8988T (cell line): ENCODE measurements around the gene PNMA8B.

Experiments
- DNase-seq: peaks from one replicate; pipeline ENCODE4 v3.0.0; 2011

Gene PNMA8B

GRCh38 chr19:46486358-46486757 lies 9.3 kb downstream of the PNMA8B start:
- DNase-seq: no peak

DNA sequence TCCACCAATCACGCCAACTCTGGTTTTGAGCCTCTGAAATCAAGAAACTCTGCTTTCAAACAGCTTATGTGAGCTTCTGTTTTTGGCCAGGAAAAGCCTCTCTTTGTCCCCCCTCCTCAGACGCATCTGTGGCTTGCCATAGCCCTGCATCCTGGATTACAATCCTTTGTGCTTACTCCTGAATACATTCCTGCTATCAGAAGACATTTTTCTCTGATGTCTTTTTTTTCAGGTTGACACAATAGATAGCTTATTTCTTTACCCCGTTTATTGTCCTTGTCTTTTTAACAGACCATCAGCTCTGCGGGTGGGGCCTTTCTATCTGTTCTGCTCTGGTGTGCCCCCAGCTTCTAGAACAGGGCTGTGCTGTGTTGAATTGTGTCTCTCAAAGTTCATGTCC lies 11.0 kb downstream of the PNMA8B start:
- no peak for DNase-seq

- DNase-seq: no peak
These were observed 13.0 kb downstream of the PNMA8B start for GRCh38 chr19:46482631-46483030.

- DNase-seq: no peak
These were observed 13.7 kb downstream of the PNMA8B start for GRCh38 chr19:46481947-46482346.

DNA sequence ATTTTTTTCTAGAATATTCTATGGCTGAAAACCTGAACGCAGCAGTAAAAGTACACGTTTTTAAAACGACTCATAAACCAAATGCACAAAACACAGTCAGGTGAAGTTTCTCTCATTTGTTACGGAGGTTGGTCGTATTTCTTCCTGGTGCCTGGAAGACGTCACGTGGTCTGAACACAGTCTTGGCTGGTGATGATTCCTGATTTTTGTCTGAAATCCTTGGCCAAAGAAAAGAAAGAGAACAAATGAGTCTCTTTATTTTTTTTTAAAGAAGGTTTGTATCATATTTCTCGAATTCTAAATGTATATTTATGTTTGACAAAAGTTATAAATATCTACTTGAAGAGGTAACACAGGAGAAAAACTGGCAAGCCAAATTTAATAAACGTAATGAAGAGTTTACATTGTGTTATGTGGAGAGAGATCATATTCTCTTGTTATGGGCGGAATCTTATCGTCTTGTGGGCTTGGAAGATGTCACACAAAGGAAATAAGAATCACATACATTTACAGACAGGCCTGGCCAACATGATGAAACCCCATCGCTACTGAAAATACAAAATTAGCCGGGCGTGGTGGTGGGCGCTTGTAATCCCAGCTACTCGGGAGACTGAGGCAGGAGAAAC lies 14.3 kb downstream of the PNMA8B start:
- no peak for DNase-seq

DNA sequence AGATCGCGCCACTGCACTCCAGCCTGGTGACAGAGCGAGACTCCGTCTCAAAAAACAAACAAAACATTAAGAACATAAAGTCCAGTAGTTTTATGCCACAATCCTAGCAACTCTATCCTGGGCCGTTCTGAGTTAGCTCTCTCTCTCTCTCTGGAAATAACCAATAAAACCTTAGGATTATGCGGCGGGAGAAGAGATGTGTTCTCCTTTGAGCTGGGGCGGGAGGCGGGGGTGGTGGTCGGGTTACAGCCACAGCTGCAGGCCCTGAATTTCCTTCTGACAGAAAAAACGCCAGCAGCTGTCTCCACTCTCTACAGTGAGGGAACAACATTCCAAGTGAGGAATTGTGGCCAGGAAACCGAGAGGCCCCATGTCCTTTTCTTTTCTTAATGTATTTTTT lies 15.3 kb downstream of the PNMA8B start:
- no peak for DNase-seq

DNA sequence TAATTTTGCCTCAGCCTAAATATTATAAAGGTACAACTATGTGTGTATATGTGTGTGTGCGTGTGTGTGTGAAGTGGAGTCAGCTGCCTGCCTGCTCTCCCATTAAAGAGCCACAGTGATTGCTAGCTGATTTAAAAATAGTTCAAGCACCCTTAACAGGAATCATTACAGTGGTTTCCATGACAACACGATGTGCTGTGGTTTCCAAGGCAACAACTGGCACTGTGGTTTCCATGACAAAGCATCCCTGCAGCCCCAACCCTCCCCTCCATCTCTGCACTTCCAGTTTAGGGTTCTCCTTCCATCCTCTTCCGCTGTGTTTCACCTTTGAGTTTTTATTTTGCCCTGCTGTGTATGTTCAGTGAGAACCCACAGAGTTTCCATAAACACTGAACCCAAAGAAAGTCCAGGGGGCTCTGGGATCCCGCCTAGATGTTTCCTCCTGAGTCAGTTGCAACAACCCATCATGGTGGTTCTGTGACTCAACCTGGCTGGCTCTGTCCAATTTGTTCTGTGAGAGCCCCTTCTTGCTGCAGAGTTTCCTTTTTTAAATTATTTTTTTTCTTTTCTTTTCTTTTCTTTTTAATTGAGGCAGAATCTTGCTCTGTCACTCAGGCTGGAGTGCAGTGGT lies 17.2 kb downstream of the PNMA8B start:
- no peak for DNase-seq

- DNase-seq: no peak
These were observed 19.7 kb downstream of the PNMA8B start for GRCh38 chr19:46475986-46476385.

- DNase-seq: no peak
These were observed 21.5 kb downstream of the PNMA8B start for GRCh38 chr19:46474211-46474610.

GRCh38 chr19:46472592-46472991 lies 23.1 kb downstream of the PNMA8B start:
- DNase-seq: no peak

- no peak for DNase-seq
These were observed 23.7 kb downstream of the PNMA8B start for GRCh38 chr19:46471811-46472543.

GRCh38 chr19:46471116-46471733 lies 24.4 kb downstream of the PNMA8B start, which contains the start of gene PNMA8A:
Gene PNMA8A (minus strand): TSS chr19:46471563. CDS start chr19:46471035, 528 bp downstream.
- no peak for DNase-seq

DNA sequence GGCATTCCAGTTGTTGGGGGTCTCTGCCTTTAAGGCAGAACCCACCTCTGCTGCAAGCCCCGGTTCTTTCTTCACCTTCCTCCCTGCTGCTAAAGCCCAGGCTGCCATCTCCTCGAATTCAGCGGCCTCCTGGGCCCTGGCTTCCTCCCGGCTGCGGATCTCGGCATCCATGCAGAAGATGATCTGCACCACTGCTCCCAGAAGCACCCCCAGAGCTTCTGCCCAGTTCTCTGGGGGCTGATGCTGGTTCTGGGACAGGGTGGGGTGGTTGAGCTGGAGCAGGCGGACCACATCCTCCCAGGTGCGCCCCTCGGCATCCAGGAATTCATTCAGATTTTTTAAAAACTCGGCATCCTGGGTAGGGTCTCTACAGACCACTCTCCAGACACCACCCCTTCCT lies 25.3 kb downstream of the PNMA8B start:
- no peak for DNase-seq

DNA sequence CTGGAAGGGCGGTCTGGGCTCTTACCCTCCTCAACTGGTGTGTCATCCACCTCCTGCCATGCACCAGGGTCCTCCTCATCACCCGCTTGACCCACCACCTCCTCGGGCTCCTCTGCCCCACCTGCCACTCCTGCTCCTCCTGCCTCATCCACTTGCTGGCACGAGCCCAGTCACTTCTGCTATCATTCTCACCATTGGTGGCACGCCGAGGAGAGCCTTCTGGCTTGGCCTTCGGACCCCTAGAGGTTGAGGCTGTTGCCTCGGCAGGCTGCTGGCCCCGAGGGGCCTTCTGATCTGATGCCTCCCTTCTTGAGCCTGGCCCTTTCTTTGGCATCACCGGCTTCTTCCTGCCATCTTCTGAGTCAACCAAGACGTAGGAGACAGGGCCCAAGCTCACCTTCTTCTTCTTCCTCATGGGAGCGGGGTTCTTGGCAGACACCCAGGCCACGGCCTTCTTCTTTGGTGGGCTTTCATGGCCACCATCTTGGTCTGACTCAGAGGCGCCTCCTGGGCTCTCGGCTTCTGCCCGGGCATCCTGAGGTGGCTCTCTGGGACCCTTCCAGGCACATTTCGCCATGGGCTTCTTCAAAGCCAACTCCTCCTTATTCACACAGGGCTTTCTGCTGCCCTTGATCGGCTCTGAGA lies 26.0 kb downstream of the PNMA8B start:
- no peak for DNase-seq

GRCh38 chr19:46466536-46467196 lies 29.0 kb downstream of the PNMA8B start:
- no peak for DNase-seq

GRCh38 chr19:46463516-46463915 lies 32.2 kb downstream of the PNMA8B start:
- no peak for DNase-seq

- no peak for DNase-seq
These were observed 34.1 kb downstream of the PNMA8B start for GRCh38 chr19:46461537-46461936.

GRCh38 chr19:46460981-46461380 lies 34.7 kb downstream of the PNMA8B start:
- no peak for DNase-seq

DNA sequence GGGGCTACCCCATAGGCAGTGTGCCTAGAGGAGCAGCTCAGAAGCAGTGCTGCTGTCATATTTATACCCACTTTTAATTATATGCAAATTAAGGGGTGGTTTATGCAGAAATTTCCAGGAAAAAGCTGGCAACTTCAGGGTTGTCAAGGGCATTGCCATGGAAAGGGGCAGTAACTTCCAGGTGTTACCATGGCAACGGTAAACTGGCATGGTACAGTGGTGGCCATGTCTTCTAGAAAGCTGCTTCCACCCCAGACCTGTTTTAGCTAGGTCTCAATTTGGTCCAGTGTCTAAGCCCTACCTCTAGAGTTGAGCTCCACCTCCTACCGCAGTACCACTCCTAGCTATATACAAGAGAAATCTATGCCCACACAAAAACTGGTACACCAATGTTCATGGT lies 35.6 kb downstream of the PNMA8B start:
- DNase-seq: no peak

- no peak for DNase-seq
These were observed 38.7 kb downstream of the PNMA8B start for GRCh38 chr19:46456930-46457329.

DNA sequence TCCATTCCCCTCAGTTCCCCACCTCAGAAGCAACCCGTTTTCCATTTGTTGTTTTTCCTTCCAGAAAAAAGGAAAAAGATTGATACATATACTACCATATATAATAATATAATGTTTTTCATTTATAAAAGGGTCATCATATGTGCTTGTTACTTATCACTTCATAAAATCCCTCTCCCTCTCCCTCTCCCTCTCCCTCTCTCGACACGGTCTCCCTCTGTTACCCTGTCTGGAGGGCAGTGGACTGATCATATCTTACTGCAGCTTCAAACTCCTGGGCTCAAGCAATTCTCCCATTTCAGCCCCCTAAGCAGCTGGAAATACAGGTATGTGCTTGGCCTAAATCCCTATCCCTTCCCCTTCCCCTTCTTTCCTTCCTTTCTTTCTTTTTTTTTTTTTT lies 41.4 kb downstream of the PNMA8B start:
- DNase-seq: no peak

DNA sequence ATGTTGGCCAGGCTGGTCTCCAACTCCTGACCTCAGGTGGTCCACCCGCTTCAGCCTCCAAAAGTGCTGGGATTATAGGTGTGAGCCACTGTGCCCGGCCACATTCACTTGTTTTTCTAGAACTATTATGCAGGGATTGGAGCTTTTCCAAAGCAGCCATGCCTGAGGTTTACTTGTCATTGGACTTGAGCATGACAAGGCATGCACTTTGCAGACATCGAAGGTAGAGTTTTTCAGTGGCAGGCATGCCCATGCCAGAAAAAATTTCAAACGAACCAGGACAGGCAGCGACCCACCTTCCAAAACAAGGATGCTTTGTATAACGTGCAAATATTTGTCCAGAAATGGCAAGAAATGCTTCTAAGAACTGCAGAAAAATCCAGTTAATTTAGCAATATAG lies 42.0 kb downstream of the PNMA8B start:
- DNase-seq: no peak

DNA sequence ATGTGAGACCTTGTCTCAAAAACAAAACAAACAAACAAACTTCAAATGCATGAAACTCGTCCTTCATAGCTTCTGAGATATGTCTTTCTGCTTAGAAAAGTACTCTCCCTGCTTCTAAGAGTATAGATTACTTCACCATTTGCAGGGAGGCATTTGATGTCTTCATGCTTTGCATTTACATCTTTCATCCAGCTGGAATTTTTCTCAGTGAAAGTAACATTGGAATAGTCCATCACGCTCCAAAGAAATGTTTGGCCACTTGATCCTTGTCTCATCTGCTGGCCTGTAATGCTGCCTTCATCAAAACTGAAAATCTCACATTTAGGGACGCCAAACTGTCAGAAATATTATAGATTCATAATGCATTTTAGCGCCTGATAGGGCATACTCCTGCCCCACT lies 43.5 kb downstream of the PNMA8B start:
- DNase-seq: no peak
